ENCODE data around the gene TRIM41. TPM values are rescaled to one million over a fixed set of nuclear protein-coding genes. Genes with fewer than 3 reads are reported as not detected.

The TRIM41 gene
- total and polyA plus RNA-seq, 2 of the 13 experiments (the other 11 are each of a cell fraction or from before 2014, with no cell fraction given) = 10.2 to 16.7 TPM

GRCh38 chr5:181243564-181244343, 20.7 kb downstream of the TRIM41 start, which contains the start of gene RACK1 (continued):
- TF ChIP-seq AKNA (CRISPR knock-in tag; IDR thresholded peaks at IDR 0.05; ENCODE audit: borderline replicate concordance) (no peak; the same call in 1 of the 2 replicates), NFYB (CRISPR knock-in tag; IDR thresholded peaks at IDR 0.05) (no peak), POGK (CRISPR knock-in tag; conservative IDR thresholded peaks at IDR 0.05) (peak; percentile 85), KDM5B (CRISPR knock-in tag; IDR thresholded peaks at IDR 0.05; ENCODE audit: borderline replicate concordance) (peak; percentile 53; the same call in 1 of the 2 replicates), ZNF235 (CRISPR knock-in tag; IDR thresholded peaks at IDR 0.05; ENCODE audit: borderline replicate concordance) (no peak), PITX1 (CRISPR knock-in tag; IDR thresholded peaks at IDR 0.05) (peak; percentile 81), ZKSCAN8 (CRISPR knock-in tag; IDR thresholded peaks at IDR 0.05; ENCODE audit: borderline replicate concordance) (no peak; the same call in 1 of the 2 replicates), STAG1 (CRISPR knock-in tag; IDR thresholded peaks at IDR 0.05) (no peak), CCAR2 (optimal IDR thresholded peaks at IDR 0.05; ENCODE audit: low read depth, low read length) (peak; percentile 18), IRF2 (CRISPR knock-in tag; IDR thresholded peaks at IDR 0.05) (peak; percentile 3; the same call in 1 of the 2 replicates), ZNF510 (CRISPR knock-in tag; IDR thresholded peaks at IDR 0.05; ENCODE audit: low read depth) (no peak), GATAD1 (CRISPR knock-in tag; IDR thresholded peaks at IDR 0.05) (peak; percentile 70), ZNF256 (CRISPR knock-in tag; conservative IDR thresholded peaks at IDR 0.05) (no peak), DR1 (CRISPR knock-in tag; IDR thresholded peaks at IDR 0.05) (peak; percentile 81), HDAC2 (CRISPR knock-in tag; IDR thresholded peaks at IDR 0.05) (no peak), HNRNPLL (IDR thresholded peaks at IDR 0.05; ENCODE audit: low read depth, low read length, poor library complexity, severe bottlenecking) (peak; percentile 50), REPIN1 (CRISPR knock-in tag; IDR thresholded peaks at IDR 0.05; ENCODE audit: borderline replicate concordance, low read depth) (peak; percentile 19; the same call in 1 of the 2 replicates), ZBTB46 (CRISPR knock-in tag; IDR thresholded peaks at IDR 0.05; ENCODE audit: borderline replicate concordance) (no peak), KDM1A (CRISPR knock-in tag; IDR thresholded peaks at IDR 0.05) (0 out of 2 replicates have a peak, but pooled peaks have one; percentile 10), MED1 (CRISPR knock-in tag; IDR thresholded peaks at IDR 0.05) (0 out of 2 replicates have a peak, but pooled peaks have one; percentile 11), SMAD9 (CRISPR knock-in tag; IDR thresholded peaks at IDR 0.05) (peak; percentile 76; the same call in 1 of the 2 replicates), NCOR1 (IDR thresholded peaks at IDR 0.05; ENCODE audit: borderline replicate concordance, low read length) (no peak)
